Tibial artery (tissue), 4 donors: ENCODE data around the gene THSD7A.

ENCODE experiments used
- DNase-seq, 2 donors: peaks; one replicate each; pipeline ENCODE4 v3.0.0-alpha.2; 2019
- H3K27ac ChIP-seq, 2 donors: fragments of 200-600 bp; sonication (generic) in 1 of 2; 1 replicate in 1 of 2; 2 replicates in 1 of 2; pipeline ENCODE4 v1.5.1; 2018 to 2019; ENCODE audit warnings: mild to moderate bottlenecking in 1 of 2
- H3K27me3 ChIP-seq, 2 donors: fragments of 200-600 bp; sonication (generic) in 1 of 2; one replicate each; pipeline versions ENCODE4 v1.5.1 to v1.6.0; 2016 to 2019
- H3K36me3 ChIP-seq, 3 donors: fragments of 200-600 bp; sonication (generic) in 2 of 3; one replicate each; pipeline ENCODE4 v1.5.1; 2016 to 2019; ENCODE audit warnings: mild to moderate bottlenecking in 2 of 3
- H3K4me1 ChIP-seq, 4 donors: fragments of 200-600 bp; sonication (generic) in 2 of 4; 1 replicate in 3 of 4; 2 replicates in 1 of 4; pipeline ENCODE4 v1.5.1; 2016 to 2019
- H3K4me3 ChIP-seq, 2 donors: fragments of 200-600 bp; sonication (generic) in 1 of 2; 1 replicate in 1 of 2; 2 replicates in 1 of 2; pipeline ENCODE4 v1.5.1; 2018 to 2019; ENCODE audit warnings: mild to moderate bottlenecking in 2 of 2
- H3K9me3 ChIP-seq, 3 donors: fragments of 200-600 bp; sonication (generic) in 1 of 3; one replicate each; pipeline ENCODE4 v1.5.1; 2016 to 2019
- CTCF ChIP-seq, 2 experiments: fragments of 200-600 bp in 1 of 2; fragments of 450-650 bp in 1 of 2; IDR thresholded peaks; one replicate each; pipeline ENCODE4 v1.5.1; 2017 to 2019; ENCODE audit warnings: antibody characterized with exemption in 2 of 2, mild to moderate bottlenecking in 1 of 2, moderate library complexity in 1 of 2
- intact Hi-C: fragments of 100-400 bp; cut with DNase I; formaldehyde crosslinking; loops from one replicate; pipeline ENCODE4 v1.15.0; 2023; ENCODE audit warnings: low total_unique reads

THSD7A gene

DNA sequence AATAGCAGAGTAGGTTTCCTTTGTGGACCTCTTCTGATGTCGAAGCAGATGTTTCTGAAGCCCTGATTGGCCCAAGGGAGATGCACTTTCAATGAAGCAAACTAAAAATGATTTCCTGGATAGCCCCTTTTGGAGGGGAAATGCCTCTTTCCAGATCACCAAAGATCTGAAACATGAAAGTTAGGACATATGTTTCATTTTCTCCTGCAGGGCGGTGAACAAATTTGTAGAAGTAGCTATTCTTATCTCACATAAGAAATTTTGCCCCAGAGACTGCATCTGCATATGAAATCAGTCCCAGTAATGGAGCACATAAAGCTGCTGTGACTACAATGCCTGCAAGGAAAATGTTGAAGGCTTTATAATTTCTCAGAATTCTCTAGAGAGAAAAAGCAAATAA, 56.0 kb downstream of the THSD7A start:
- TF ChIP-seq CTCF (IDR thresholded peaks at IDR 0.05): no peak
- DNase-seq: no peak
- H3K4me3 ChIP-seq: no peak overlapping the region
- no peaks in the 10 kb centered on the region for H3K27me3 ChIP-seq
- intact Hi-C loops: no loop called here
- no peak overlapping the region for H3K27ac ChIP-seq
- H3K4me1 ChIP-seq: no peaks in the 10 kb centered on the region
- no peaks in the 10 kb centered on the region for H3K9me3 ChIP-seq
- no peaks in the 10 kb centered on the region for H3K36me3 ChIP-seq

DNA sequence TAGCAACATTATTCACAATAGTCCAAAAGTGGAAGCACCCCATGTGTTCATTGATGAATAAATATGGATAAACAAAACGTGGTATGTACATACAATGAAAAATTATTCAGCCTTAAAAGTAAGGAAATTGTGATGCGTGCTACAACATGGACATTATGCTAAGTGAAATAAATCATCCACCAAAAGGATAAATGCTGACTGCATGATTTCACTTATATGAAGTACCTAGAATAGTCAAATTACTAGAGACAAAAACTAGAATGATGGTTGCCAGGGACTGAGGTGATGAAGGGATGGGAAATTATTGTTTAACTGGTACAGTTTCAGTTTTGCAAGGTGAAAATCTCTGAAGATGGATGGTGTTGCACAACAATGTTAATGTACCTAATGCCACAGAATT, 56.6 kb downstream of the THSD7A start:
- Histone ChIP-seq H3K4me1 (no peaks in the 10 kb centered on the region), H3K27me3 (no peaks in the 10 kb centered on the region), H3K27ac (no peak overlapping the region), H3K9me3 (no peaks in the 10 kb centered on the region), H3K4me3 (no peak overlapping the region), H3K36me3 (no peaks in the 10 kb centered on the region)
- intact Hi-C loops: no loop called here
- DNase-seq: no peak
- no peak for TF ChIP-seq CTCF (IDR thresholded peaks at IDR 0.05)

DNA sequence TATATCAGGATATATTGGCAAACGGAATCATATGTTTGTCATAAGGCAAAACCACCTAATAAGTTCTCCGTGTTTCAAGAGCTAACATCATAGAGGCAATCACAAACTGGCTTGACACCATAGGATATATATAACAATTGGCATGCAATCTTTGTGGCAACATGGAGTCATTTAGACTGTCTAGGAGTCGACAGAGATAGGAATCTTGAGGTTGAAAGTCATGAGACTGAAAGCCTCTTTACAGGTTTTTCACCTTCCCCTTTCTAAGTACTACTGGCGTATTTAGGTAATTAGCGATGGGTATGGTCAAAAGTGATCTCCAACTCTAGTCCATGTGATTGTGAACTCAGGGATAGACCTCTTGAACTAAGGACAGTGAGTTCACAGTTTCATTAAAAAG, 63.7 kb downstream of the THSD7A start:
- Histone ChIP-seq H3K27me3 (no peaks in the 10 kb centered on the region), H3K4me3 (no peak overlapping the region), H3K27ac (no peak overlapping the region), H3K36me3 (no peaks in the 10 kb centered on the region), H3K9me3 (no peaks in the 10 kb centered on the region), H3K4me1 (no peaks in the 10 kb centered on the region)
- DNase-seq: no peak
- no peak for TF ChIP-seq CTCF (IDR thresholded peaks at IDR 0.05)
- intact Hi-C loops: no loop called here

GRCh38 chr7:11767148-11767547, 64.8 kb downstream of the THSD7A start:
- intact Hi-C loops: no loop called here
- no peak overlapping the region for H3K4me3 ChIP-seq
- DNase-seq: no peak
- H3K36me3 ChIP-seq: no peaks in the 10 kb centered on the region
- no peaks in the 10 kb centered on the region for H3K9me3 ChIP-seq
- H3K27me3 ChIP-seq: no peaks in the 10 kb centered on the region
- H3K4me1 ChIP-seq: no peaks in the 10 kb centered on the region
- no peak for TF ChIP-seq CTCF (IDR thresholded peaks at IDR 0.05)
- H3K27ac ChIP-seq: no peak overlapping the region

GRCh38 chr7:11760372-11760771, 71.6 kb downstream of the THSD7A start:
- Histone ChIP-seq H3K4me1 (no peaks in the 10 kb centered on the region), H3K27me3 (no peaks in the 10 kb centered on the region), H3K9me3 (no peaks in the 10 kb centered on the region), H3K27ac (no peak overlapping the region), H3K36me3 (no peaks in the 10 kb centered on the region), H3K4me3 (no peak overlapping the region)
- no peak for TF ChIP-seq CTCF (IDR thresholded peaks at IDR 0.05)
- DNase-seq: no peak
- intact Hi-C loops: no loop called here

DNA sequence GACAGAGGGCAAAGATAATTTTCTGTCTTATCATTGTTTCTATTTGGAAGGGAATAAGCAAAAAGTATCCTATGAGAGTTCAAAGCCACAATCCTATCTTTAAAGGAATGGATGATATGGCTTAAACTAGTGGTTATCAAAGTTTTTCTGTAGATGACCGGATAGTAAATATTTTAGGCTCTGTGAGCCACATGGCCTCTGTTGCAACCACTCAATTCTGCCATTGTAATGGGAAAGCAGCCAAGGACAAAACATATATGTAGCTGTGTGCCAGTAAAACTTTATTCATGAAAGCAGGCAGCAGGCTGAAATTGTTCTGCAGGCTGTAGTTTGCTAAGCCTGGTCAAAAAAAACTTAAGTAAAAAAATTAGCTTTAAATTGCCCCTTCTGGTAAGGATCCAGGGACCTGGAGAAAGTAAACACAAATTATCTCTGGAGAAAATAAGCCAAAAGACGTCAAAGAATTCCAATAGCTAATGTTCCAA, 73.3 kb downstream of the THSD7A start:
- Histone ChIP-seq H3K4me3 (no peak overlapping the region), H3K27ac (no peak overlapping the region), H3K9me3 (no peaks in the 10 kb centered on the region), H3K4me1 (no peaks in the 10 kb centered on the region), H3K27me3 (no peaks in the 10 kb centered on the region), H3K36me3 (no peaks in the 10 kb centered on the region)
- no peak for DNase-seq
- intact Hi-C loops: no loop called here
- no peak for TF ChIP-seq CTCF (IDR thresholded peaks at IDR 0.05)
